Stimulated activated CD4-positive, alpha-beta T cell treated with anti-CD3 and anti-CD28 coated beads, Interleukin-1b, Interleukin-23, amount 100 ng/mL, for 48 hours (primary cell): ENCODE measurements around the gene CXCR3.
A peak's percentile ranks its signal among the peaks of the same experiment; 100 is the strongest.
"Not testable (repeated sequence)": the region's sequence is repeated elsewhere in the genome, so short reads cannot be mapped to it uniquely, and the experiment has no call there.

Experiments
- DNase-seq: peaks from one replicate; pipeline ENCODE4 v3.0.0-alpha.2; 2020

Gene CXCR3

GRCh38 chrX:71618303-71618721, at the start of gene CXCR3:
Gene CXCR3, minus strand, starts transcription at chrX:71618511. Its CDS starts 62 bp downstream, at chrX:71618449.
- peak; percentile 84 for DNase-seq

DNA sequence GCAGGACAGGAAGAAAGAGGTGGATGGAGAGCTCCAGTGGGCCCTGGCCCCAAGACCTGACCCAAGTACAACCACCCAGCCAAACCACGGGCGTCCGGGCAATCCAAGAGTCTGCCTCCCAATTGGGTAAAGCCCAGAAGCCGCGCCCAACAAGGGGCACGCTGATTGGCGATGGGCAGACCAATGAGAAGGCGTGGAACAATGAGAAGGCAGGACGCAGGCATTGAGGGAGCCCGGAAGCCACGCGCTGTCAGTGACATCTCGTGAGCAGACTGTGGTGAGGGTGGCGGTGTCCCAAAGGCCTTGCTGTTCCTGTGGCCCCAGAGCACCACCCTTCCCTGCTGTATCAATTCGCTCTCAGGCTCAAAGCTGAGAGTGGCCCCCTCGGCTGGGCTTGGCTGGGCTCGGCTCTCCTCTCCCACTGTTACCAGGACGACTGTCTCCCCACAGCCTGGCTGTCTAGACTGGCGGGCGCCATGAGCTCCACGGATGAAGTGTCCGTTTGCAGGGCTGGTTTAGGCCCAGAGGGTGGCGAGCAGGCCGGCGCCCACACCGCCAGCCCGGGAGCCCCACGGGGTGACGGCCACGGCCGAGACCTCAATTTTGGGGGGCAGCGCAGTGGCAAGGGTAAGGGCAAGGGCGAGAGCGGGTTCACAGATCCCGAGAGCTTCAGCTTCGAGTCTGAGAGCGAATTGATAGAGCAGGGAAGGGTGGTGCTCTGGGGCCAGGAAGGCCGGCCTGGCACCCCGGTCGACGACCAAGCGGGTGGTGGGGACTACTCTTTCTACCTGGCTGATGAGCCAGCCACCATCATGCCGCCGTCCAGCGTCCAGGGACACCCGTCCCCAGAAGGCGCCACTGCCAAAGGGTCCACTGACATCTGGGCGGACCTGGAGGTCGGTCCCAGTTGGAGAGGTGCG, 49.3 kb upstream of the CXCR3 start, which contains the start of gene LOC101059915:
Gene LOC101059915, plus strand, starts transcription at position 219 of the 920 bp plus-strand sequence.
- DNase-seq: no peak

GRCh38 chrX:71666240-71667223, 48.2 kb upstream of the CXCR3 start:
- no peak for DNase-seq

DNA sequence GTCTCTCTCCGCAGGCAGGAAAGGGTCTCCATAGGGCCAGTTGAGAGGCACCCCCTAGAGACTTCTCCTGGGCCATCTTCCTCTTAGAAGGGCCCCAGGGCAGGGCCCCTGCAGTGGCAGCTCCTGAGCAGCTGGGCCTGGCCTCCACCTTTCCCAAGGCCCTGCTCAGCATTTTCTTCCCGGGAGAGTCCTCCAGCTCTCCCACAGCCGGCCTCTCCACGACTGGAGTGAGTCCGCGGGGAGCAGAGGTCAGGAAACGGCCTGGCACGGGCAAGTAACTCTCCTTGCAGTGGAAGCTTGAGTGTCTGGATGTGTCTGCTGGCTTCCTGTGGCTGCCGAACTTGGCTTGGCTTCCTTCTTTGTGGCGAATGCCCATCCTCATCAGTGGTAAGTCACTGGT, 47.4 kb upstream of the CXCR3 start:
- DNase-seq: no peak

- DNase-seq: no peak
Observed at GRCh38 chrX:71664889-71665491, 46.7 kb upstream of the CXCR3 start.

DNA sequence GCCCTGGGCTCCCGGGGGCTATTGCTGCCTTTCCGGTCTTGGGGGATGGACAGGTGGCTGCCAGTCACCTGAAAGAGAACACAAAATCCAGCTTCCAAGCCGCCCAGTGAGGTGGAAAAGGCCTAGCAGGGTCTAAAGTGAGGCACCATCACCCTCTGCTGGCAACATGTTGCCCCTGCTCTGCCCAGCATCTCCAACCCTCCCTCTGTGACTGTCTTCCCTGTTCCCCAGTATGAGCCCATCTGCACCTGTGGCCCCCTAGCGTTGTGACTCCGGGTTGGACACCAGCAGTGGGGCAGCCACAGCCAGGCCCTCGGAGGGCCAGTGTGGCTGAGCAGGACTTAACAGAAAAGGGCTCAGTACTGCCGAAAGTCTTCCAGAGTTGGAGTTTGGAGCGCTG, 45.9 kb upstream of the CXCR3 start:
- peak; percentile 12 for DNase-seq

DNA sequence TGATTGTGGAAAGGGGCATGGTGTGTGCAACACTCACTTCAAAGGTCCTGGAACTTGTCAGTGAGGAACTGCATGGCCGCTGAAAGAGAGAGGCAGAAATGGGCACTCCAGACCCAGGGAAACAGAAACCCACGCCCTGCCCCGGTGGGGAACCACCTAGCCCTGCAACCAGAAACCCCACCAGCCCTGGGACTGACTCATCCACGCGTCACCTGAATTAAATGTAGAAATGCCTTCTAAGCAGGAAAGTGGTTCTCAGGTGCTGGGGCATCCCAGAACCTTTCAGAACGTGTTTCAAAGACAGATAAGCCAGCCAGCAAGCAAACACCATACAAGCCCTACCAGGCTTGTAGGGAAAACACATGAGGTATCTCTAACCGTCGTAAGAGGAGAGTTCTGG, 44.9 kb upstream of the CXCR3 start:
- DNase-seq: peak; percentile 68

DNA sequence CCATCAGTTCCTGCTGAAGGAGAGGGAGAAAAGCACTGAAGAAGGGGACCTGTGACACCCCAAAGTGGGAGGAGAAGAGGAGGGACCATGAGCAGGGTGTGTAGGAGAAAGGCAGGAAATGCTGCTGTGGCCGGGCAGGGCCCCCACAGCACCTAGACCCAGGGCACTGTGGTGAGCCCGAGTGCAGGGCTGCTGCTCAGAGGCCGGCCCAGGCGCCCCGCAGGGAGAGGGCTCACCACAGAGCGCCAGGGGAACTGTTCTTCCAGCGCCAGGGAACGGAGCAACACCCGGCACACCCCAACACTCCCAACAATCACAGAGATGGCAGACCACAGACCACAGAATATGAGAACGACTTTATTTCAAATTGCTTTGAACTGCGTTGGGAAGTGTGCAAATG, 44.3 kb upstream of the CXCR3 start:
- not testable (repeated sequence) for DNase-seq

- no peak for DNase-seq
Observed at GRCh38 chrX:71661919-71662318, 43.6 kb upstream of the CXCR3 start.

DNA sequence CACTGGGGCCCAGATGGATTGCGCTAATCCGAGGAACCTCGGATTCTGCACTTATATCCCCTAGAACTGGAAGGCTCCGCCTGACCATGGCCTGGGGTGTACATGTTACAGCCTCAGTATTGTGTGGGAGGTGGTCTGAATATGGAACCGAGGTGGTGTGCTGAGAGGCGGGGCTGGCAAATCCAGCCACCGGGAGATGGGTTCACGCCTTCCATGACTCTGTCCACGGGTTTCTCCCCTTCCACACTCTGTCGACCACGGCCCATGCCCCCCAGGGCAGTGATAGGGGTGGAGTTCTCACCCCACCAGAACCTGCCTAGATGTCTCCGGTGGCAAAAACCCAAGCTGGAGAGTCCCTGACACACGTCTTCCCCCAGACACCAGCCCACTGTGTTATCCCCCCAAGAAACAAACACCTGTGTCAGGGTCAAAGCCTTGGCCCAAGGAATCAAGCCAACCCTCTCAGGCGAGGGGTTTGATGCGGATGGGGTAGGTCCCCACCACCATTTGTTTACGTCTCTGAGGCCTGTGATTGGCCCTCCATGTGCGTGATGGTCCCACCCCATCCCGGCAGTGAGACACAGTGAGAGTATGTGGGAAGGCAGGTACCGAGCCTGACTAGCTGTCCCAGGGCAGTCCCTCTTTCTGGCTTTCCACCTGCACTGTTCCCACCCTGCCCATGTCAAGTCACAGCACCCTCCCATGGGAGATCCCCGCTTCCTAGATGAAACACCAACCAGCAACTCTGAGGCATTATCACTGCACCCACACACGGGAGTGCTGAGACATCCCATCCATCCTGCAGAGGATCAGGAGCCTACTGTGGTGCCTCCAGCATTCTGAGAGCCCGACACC, 42.5 kb upstream of the CXCR3 start:
- DNase-seq: no peak

DNA sequence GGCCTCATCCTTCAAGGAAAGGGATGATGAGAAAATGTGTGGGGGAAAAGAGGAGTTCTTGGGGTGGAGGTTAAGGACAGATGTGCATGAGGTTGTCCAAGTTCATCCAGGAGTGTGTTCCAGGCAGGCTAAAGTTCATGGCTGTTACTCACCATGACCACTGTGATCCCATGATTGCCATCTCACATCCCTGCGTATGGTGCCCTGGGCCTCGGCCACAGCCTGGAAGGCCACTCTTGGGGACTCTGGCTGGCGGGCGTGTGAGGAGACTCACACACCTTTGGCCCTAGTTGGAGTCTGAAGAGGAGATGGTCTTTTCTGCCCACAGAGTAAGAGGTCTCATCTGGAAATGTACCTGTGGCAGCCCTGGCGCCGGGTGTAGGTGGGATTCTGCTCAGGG, 41.6 kb upstream of the CXCR3 start:
- no peak for DNase-seq

DNA sequence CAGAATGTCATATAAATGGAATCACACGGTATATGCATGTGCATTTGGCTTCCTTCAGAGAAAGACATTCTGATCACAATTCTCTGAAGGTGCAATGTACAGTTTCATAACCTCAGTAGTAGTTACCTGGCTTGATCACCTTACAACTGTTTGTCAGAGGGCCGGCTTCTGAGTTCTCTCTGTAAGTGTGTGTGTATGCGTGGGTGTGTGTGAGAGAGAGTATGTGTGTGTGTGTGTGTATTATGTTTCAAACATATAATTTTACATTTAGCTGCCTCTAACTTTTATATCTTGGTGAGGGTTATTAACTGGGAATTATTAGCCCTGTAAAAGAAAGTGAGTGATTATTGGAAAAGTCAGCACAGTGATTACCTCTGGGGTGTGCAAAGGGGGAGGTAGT, 41.0 kb upstream of the CXCR3 start:
- no peak for DNase-seq

DNA sequence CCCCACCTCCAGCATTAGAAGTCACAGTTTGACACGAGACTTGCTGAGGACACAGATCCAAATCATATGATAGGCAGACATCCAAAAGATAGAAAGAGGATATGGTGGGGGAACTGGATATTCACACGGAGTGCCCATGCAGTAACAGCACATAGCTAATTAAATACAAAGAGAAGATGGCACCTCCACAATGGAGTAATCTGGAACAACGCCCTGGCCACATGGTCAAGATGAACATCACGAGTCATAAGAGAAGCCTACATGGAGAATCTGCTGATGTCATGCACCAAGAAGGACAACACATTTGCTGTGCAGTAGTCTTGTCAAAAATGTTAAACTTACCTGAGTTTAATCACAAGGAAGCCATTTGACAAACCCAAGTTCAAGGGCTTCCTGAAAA, 39.0 kb upstream of the CXCR3 start:
- DNase-seq: no peak

DNA sequence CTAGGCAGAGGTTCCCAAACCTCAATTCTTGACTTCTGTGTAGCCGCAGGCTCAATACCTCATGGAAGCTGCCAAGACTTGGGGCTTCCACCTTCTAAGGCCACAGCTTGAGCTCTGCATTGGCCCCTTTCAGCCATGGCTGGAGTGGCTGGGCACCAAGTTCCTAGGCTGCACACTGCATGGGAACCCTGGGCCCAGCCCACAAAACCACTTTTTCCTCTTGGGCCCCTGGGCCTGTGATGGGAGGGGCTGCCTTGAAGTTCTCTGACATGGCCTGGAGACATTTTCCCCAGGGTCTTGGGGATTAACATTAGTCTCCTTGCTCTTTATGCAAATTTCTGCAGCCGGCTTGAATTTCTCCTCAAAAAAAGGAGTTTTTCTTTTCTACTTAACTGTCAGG, 35.0 kb upstream of the CXCR3 start:
- DNase-seq: no peak

DNA sequence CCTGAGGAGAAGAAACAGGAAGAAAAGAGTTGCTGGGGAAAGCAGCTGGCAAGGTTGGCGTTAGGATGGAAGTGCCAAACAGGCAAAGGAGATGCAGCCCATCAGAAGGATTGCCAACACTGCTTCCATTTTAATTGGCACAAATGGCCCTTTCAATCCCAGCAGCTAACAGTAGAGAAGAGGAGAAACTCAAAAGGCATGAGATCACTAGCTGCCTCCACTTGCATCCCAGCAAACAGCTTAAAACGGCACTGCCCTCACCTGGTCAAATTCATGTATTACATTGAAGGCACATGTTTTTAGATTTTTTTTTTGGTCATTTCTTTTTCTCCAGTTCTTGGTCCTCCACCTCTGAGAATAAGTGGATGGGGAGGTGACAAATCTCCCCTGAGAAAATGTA, 34.1 kb upstream of the CXCR3 start:
- DNase-seq: peak; percentile 45

DNA sequence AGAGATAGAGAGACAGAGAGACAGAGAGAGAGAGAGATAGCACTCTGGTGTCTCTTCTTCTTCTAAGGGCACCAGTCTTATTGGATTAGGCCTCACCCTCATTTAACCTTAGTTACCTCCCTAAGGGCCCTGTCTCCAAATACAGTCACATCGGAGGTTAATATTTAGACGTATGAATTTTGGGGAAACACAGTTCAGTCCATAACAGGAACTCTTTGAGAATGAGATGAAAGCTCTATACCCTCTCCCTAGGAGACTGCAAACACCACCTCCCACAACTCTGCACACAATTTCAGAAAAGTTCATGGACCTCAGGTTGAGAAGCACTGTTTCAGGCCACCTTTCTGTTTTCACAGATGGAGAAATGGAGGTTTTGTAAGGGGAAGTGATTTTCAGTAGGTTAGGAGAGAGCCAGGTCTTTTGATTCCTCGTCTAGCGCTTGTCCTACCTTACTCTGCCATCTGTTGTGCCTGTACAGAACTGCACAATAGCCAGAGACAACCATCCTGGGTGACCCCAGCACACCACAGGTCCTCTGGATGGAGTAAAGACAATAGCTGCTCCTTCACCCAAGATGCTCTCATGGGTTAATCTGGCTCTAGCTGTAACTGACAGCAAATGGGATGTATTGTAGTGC, 32.1 kb upstream of the CXCR3 start:
- DNase-seq: no peak

DNA sequence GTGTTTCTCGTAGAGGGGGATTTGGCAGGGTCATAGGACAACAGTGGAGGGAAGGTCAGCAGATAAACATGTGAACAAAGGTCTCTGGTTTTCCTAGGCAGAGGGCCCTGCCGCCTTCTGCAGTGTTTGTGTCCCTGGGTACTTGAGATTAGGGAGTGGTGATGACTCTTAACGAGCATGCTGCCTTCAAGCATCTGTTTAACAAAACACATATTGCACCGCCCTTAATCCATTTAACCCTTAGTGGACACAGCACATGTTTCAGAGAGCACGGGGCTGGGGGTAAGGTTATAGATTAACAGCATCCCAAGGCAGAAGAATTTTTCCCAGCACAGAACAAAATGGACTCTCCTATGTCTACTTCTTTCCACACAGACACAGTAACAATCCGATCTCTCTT, 26.1 kb upstream of the CXCR3 start:
- not testable (repeated sequence) for DNase-seq

- no peak for DNase-seq
Observed at GRCh38 chrX:71640002-71640401, 21.7 kb upstream of the CXCR3 start.

GRCh38 chrX:71638409-71638808, 20.1 kb upstream of the CXCR3 start:
- DNase-seq: no peak

GRCh38 chrX:71637848-71638247, 19.5 kb upstream of the CXCR3 start:
- DNase-seq: no peak

DNA sequence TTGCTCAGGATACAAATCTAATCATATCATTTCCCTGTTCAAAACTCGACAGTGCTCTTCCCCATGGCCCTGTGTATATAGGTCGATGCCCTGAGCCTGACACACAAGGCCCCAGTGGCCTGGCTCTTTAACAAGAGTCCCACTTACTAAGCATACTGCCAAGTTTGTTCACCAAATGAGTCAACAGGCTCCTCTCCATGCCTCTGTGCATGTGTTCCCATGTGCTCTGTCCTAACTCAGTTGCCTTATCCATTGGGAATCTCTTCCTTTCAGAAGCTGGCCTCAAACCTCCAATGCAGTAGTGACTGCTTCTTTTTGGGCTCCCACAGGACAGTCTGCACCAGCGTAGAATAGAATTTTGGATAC, 18.9 kb upstream of the CXCR3 start:
- DNase-seq: no peak
